HG03097 (cell line): Measurements from ENCODE around the gene LRFN4.

Source experiments
- ATAC-seq: cut with Tn5 transposase; IDR thresholded peaks from one replicate; pipeline ENCODE4 v1.9.1; 2021; ENCODE audit not compliant: unreplicated experiment, low FRiP score

The LRFN4 gene

DNA sequence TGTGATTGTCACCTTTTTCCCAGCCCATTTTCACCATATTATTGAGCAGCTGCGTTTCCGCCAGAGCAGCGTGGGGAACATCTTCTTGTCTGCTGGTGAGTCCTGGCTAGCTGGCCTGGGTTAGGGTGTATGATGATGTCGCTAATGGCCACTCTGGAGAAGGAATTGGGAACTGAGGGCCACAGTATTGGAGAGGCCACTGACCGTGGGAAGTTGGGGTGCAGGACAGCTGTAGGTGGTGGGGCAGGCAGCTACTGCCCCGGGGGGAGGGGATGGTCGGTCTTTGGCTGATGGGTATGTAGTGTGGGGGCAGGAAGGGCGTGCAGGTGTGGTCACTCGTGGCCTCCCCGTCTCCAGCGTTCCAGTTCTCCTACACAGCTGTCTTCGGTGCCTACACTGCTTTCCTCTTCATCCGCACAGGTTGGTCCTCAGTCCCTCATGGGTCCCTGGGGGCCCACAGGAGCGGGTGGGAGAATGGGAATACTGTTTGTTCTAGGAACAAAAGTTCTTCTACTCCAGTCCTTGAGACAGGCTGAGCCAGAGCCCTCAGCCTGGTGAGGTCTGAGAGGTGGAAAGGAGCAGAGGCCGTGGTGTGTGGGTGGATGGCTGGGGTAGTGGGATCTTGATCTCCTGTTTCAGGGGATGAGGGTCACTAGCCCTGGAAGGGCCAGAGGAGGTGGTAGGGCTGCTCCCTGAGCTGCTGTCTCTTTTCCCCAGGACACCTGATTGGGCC is 11.6 kb upstream of the LRFN4 start:
- no peak for ATAC-seq

DNA sequence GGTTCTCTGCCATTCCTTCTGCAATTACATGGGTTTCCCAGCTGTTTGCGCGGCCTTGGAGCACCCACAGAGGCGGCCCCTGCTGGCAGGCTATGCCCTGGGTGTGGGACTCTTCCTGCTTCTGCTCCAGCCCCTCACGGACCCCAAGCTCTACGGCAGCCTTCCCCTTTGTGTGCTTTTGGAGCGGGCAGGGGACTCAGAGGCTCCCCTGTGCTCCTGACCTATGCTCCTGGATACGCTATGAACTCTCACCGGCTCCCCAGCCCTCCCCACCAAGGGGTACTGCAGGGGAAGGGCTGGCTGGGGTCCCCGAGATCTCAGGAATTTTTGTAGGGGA is 11.0 kb upstream of the LRFN4 start:
- no peak for ATAC-seq

DNA sequence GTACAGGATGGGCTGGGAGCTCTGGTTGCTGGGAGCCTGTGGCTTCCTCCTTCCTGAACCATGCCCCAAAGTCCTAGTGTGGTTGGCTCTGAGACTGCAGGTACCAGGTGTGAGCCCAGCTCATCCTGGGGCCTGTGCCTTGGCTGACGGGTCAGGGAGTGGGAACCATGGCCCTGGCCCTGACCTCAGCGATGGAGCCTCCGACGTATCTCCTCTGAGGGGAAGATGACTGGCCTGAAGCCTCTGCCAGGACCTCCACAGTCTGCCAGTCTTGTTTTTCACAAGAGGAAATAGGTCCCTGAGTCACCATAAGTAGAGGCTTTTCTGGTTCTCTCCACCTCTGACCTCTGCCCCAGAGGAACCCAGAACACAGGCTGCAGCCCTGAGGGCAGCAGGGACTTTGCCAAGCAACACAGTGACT is 10.2 kb upstream of the LRFN4 start:
- no peak for ATAC-seq

DNA sequence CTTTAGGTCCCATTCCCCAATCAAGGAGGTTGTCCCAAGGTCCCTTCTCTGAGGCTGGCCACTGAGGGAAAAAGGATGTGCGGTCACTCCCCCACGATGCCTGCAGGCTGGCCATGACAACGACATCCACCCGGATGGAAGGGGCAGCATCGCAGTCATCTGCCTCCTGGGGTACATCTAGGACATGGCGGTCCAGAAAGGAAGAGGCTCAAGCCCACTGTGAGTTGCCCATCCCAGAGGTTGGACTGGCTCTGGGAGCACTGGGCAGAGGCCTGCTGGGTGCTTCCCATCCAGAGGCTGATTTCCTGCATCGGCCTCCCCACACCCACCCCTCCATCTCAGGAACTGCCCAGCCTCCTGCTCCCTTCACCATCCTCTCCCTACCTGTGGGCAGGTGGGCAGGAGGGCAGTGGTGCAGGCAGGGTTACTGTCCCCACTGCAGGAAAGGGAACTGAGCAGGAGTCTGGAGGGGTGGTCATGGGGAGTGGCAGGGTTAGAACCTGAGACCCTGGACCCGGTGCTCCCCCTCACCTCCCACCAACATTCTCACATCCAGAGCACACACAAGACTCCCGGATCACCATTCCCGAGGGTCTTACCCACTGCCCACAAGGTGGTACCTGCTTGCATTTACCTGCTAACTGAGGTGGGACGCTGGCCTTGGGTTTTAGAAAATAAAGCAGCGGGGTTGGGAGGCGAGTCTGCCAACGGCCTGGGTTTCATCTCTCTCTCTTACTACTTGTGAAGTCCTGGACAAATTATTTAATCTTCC is 9.2 kb upstream of the LRFN4 start:
- no peak for ATAC-seq

DNA sequence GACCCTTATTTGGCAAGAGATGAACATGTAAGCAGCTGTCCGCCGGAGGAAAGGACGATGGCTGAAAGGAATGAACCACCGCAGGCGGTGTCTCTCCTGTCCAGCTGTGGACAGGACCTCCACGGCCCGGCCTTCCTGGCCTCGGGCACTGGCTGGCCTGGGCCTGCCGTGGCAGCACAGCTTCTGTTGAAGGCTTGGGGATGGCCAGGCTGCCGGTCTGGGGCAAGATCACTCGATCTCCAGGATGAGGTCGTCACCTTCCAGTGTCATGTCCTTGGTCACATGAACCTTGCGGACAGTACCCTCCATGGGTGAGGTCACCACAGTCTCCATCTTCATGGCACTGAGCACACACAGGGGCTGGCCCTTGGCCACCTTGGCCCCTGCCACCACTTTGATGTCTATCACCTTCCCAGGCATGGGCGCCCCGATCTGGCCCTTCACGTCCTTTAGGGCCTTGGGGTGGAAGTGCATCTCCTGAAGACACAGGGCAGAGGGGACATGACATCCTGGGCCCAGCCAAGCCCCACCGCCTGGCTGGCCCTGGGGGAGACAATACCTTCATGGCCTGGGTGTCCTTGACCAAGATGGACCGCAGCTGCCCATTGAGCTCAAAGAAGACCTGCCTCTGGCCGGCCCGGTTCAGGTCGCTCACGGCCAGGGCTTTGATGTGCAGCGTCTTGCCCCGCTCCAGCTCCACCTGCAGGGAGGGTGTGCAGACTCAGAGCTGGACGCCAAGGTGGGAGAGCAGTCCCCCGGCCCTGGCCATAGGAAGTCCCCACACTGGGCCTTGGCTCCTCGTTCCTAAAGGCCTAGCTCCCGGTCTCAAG is 8.0 kb upstream of the LRFN4 start:
- no peak for ATAC-seq

DNA sequence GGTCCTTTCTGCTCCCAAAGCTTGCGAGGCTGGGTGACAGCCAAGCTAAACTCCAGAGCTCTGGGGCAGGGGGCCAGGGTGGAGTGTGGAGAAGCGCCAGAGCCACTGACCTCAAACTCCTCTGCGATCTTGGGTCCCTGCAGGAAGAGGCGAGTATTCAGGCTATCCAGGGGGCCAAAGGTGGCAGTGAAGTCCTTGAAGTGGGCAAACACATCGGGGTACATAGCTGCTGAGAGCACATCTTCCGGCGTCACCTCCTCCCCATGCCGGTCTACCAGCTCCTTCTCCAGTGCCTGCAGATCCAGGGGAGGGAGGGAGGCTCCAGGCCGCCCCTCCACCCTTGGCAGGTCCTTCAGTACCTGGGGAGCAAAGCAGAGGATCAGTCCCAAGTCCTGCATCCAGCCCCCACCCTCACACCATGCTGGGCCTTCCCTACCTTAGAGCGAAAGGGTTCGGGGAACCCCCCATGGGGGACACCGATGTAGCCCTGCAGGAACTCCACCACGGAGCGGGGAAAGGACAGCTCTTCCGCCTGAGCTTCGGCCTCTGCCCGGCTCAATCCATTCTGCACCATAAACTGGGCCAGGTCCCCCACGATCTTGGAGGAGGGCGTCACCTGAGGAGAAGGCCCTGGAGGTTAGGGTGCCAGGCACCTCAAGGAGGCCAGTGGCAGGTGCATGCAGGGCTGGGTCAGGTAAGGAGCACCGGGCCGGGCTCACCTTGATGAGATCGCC is 7.2 kb upstream of the LRFN4 start:
- ATAC-seq, result no peak

DNA sequence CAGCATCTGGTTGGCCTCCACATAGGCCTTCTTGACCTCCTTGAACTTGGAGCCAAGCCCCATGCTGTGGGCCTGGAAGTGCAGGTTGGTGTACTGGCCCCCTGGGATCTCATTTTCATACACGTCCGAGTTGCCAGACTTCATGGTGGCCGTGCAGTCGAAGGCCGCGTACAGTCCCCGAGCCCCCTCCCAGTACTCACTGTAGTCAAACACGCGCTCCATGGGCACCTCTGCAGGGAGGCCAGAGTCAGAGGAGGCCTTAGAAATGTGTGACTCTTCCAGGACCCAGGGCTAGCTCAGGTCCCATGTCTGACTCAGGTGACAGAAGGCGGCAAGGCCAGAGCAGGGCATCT is 6.7 kb upstream of the LRFN4 start:
- no peak for ATAC-seq

DNA sequence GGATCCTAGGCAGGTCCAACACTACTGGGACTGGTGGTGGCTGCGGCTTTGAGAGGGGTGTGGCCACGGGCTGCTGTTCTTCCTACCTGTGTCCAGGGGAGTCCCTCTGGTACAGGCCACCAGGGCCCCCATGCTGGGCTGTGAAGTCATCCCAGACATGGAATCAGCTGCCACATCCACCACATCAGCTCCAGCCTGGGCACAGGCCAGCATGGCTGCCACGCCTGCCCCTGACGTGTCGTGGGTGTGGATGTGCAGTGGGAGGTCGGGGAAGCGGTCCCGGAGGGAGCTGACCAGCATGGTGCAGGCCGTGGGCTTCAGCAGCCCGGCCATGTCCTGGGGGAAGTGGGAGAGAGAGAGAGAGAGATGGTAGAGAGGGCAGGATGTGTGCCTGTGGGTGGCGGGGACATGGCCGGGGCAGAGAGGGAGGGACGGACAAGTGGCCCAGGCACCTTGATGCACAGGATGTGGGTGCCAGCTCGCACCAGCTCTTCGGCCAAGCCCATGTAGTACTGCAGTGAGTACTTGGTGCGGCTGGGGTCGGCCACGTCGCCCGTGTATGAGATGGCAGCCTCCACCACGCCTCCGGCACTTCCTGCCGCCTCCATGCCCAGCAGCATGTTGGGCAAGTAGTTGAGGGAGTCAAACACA is 6.2 kb upstream of the LRFN4 start:
- no peak for ATAC-seq

DNA sequence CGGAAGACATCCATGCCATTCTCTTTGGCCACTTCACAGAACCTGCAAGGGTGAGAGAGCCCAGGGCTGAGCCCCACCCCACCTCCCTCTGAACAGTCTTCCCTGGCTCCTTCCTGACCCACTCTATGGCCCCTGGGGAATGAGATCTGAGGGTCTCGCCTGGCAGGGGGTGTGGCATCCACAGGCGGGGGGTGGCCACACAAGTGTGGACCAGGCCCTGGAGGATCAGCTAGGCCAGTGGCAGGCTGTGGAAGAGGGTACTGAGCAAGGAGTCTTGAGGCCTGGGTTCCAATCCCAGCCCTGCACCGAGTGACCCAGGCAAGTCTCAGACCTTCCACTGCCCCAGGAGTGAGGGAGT is 5.6 kb upstream of the LRFN4 start:
- no peak for ATAC-seq

DNA sequence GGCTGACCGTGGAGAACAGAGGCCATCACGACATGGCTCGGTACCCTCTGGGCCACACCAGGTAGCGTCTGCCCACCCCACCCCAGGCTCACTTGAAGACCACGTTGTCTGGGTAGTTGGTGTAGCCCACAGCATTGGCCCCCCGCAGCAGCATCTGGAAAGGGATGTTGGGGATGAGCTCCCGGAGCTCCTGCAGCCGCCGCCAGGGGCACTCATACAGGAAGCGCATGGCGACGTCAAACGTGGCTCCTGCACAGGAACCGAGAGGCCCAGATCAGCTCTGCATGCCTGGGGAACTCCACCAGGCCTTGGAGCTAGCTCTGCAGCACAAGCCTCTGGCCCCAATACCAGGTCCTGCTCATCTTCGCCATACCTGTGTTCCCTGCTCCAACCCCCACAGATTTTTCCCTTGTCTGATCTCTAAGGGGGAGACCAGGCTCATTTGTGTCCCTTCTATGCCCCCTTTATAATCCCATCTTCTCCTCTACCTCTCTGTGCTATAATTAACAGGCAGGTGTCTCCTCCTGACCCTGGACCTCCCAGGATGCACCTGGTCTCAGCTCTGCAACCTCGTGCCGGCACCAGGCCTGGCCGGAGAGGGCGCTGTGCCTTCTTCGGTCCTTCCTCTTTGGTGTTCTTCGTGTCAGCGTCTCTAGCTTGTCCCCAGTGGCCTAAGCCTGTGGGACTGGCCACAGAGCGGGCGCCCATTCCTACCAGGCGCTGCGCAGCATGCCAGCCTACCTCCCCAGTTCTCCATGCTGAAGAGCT is 5.0 kb upstream of the LRFN4 start:
- ATAC-seq, result no peak

DNA sequence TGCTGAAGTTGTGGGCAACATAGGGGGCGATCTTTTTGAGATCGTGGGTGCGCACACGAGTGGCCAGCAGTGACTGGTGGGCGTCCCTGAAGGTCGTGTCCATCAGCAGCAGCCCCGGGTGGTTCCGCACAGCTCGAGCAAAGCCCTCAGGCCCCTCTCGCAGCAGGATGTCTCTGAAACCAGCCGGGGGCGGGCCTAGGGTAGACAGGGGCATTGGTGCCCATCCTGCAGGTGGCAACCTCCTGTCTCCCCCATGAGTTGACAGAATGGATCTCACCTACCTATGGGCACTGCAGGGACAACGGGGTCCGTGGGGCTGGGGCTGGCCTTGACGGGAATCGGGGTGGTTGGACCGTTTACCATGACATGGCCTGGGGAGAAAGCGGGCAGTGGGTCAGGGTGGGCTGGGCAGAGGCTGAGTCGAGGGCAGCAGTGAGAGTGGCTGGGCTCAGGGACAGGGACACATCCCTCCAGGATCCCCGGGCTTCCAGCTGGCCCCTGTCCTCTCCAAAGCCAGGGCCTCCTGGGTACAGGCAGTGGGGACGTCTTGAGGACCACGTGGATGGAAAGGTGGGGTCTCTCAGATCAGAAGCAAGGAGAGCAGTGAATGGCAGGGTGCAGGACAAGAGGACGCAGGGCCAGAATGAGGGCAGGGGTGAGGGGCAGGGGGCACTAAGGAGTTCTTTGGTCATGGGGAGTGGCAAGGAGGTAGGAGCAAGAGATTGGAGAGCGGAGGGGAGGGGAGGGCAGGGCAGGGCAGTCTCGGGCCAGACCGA is 4.2 kb upstream of the LRFN4 start:
- ATAC-seq, result no peak

DNA sequence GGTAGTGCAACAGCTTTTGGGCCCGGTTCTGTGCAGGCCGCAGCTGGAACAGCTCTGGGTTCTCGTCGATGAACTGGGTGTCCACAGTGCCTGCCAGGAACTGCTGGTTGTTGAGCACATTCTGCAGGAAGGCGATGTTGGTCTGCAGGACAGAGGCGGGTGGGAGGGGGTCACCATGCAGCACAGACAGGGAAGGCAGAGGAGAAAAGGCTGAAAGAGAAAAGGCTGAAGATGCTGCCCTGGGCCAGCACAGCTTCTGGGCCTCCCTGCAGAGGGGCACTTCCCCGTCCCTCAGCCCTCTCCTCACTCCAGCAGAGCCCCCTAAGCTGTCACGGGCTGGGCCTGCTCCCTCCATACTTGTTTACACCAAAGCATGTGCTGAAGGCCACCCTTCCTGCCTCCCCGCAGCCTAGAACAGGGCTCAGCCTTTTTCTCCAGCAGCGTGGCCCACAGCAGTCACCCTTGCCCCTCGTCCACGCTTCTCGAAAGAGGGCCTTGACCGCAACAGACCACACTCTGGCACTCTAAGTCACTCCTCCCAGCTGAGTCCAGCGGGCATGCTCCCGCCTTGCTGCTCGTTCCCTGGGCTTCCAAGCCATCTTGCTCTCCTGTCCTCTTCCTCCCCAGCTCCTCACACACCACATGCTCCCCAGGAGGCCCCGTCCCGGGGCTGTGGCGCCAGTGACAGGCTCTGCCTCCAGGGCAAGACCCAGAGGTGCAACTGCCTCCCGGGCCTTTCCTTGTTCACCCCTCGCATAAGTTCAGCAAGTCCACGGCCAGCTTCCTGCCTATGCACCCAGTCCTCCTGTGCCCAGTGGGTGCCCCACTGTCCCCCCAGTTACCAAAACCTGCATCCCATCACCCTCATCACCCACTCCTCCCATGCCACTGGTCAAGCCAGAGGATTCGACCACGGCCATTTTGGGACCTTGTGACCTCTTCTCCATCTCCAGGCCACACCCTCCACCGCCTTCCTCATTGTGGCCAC is 3.3 kb upstream of the LRFN4 start:
- no peak for ATAC-seq

DNA sequence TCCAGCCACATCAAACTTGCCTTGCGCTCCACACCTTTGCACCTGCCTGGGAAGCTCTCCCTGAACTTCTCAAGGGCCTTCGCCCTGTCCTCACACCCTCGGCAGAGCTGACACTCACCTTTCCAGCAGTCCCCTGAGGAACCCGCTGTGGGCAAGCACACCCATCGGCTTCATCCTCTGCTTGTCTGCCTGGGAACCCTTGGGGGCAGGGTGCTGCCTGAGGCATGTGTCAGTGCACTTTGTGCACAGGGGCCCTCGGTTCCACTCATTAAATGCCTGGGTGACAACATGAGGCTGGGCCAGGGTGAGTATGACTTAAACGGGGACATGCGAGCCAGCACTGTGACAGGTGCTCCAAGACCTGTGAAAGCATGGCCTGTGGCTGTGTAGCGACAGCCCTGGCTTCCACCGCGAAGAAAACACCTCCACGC is 2.6 kb upstream of the LRFN4 start:
- ATAC-seq, result no peak

DNA sequence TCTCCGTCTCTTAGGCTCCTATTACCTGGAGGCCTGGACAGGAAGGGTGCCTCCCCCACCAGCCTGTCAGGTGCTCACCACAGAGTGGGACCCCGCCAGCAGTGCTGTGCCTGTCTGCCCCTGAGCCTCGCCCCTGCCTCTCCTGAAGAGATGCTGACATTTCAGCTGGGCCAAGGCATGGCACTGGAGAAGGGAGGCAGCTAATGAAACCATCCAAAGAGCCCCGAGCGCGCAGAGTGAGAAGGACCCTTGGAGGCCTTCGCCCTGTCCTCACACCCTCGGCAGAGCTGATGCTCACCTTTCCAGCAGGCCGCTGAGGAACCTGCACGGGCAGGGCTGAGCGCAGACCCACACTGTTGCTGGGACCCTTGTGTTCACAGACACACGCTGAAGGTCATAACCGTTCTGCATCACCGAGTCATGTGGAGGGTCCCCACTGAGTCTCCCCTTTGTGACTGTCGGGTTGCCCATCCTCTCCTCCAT is 2.1 kb upstream of the LRFN4 start:
- no peak for ATAC-seq

DNA sequence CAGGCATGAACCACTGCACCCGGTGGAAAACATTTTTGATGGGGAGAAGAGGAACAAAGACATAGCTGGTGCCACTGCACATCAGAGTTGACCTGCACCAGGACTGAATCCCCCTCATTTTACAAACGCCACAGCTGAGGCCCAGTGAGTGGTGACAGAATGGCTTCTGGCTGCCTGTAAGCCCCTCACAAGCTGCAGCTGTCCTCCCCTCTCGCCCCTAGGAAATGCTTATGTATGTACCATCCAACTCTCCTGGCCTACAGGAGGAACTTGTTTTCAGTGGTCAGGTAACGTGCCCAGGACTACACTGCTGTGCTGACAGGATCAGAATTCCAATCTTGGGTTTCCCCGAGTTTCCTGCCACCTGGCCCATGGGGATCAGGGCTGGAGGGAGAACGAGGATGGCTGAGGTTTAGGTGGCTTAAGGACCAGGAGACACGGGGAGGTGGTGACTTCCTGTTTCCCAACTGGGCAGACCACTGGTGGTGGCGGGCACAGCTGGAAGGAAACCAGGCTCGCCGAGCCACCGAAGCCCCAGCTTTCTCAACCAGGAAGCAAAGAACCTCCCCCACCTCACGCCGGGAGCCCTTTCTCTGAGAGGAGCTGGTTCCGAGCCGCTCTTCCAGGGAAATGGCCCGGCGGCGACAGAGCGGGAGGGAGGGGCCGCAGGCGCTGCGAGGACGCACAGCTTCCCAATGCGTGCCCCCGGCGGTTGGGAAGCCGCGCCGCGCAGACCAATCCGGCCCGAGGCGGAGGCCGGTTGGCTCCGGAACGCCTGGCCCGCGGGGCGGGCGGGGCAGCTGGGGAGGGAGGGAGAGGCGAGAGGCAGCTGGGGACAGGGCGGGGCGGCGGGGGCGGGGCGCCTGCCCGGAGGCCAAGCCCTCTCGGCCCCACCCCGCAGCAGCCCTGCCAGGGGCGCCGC is 1.0 kb upstream of the LRFN4 start:
- peak; percentile 52 for ATAC-seq

DNA sequence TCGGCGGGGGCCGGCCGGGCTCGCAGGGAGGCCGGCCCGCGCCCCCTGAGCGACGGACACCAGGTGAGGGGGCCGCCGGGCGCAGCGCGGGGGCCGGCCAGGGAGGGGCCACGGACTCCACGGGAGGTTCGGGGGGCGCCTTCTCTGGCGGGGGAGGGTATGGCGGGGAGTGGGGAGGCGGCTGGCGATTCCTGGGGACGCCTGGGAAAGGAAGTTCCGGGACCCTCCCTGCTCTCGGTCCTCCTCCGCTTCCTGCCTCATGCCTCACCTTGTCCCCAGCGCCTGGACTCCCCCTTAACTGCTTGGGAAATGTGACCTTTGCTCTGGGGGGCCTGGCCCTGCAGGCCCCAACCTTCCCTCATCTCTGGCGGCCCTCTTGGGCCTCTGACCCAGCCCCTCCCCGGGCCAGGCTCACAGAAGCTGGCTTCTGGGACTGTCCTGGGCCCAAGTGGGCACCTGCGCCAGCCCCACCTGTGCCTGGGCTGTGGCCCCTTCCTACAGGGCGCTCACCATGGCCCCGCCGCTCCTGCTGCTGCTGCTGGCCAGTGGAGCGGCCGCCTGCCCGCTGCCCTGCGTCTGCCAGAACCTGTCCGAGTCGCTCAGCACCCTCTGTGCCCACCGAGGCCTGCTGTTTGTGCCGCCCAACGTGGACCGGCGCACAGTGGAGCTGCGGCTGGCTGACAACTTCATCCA is 516 bp downstream of the LRFN4 start:
- no peak for ATAC-seq
